AG04450 (cell line): ENCODE data around the gene COG4. TPM values are rescaled to one million over a fixed set of nuclear protein-coding genes. Genes with fewer than 3 reads are reported as not detected.

Source experiments
- CTCF ChIA-PET: fragments of 300-600, 350-600 bp; formaldehyde crosslinking; extraction: SDS; loops from one replicate; lab custom pipeline; 2022; ENCODE audit warnings: antibody characterized with exemption, inconsistent platforms; lab: Charles Lee
- POLR2A ChIA-PET: fragments of 350-600 bp; formaldehyde crosslinking; extraction: SDS; loops from one replicate; lab custom pipeline; 2021; ENCODE audit warnings: antibody characterized with exemption, inconsistent platforms; lab: Yijun Ruan, JAX
- DNase-seq: peaks from one replicate; pipeline ENCODE4 v3.0.0-alpha.2; 2011; ENCODE audit warnings: low read depth, low spot score
- H3K27ac ChIP-seq: one replicate; pipeline ENCODE4 v1.5.1; 2012; ENCODE audit warnings: low read depth, low read length, control low read depth
- H3K27me3 ChIP-seq: one replicate; pipeline ENCODE4 v1.6.0; 2012; ENCODE audit warnings: low read length; ENCODE audit not compliant: control insufficient read depth, insufficient read depth
- H3K4me3 ChIP-seq: 2 replicates; pipeline ENCODE4 v1.5.1; 2011; ENCODE audit warnings: mild to moderate bottlenecking, low read depth, low read length, control low read depth
- H3K9me3 ChIP-seq: 2 replicates; pipeline ENCODE4 v1.5.1; 2012; ENCODE audit warnings: low read length; ENCODE audit not compliant: control insufficient read depth, insufficient read depth
- polyA plus RNA-seq: library from polyadenylated mRNA; depleted of rRNA; stranded (reverse); fragments of >200 nt; gene quantifications from 2 replicates; pipeline ENCODE4 v1.2.3, GENCODE V29; 2011
- TF ChIP-seq, protein P1 (sequence below): IDR thresholded peaks from 2 replicates; pipeline ENCODE4 v1.5.1; 2011; ENCODE audit warnings: low read depth, low read length, control low read depth, inconsistent platforms

COG4 gene
- polyA plus RNA-seq, 1 experiment: 51.8 TPM

DNA sequence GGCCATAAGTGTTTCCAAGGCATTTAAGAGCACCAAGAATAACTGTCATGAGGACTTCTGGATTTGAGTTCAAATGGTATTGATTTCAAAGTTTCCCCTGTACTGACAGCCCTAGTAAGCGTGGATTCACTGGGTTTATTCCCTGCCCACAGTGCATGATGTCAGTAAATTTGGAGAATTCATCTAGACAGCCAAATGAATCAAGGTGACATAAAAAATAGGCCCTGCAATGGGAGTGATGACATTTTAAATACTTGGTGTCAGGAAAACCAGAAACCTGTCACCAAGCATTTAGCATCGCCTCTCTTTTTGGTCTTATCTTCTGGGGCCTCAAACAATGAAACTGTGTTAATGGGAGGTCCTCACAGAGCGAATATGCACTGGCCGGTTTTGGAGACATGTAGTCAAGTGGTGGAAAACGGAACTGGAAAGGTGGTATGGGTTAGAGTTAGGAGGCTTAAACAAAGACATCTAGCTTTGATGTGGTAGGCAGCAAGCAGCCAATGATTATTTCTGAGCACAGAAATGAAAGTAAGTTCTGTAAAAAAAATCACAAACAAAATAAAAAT lies 29.1 kb downstream of the COG4 start:
- no peak overlapping the region for H3K4me3 ChIP-seq
- DNase-seq: no peak
- CTCF ChIA-PET: no interaction called here
- no peaks in the 10 kb centered on the region for H3K27me3 ChIP-seq
- no peaks in the 10 kb centered on the region for H3K9me3 ChIP-seq
- POLR2A ChIA-PET: no interaction called here
- no peak overlapping the region for H3K27ac ChIP-seq
- TF ChIP-seq, protein P1, sequence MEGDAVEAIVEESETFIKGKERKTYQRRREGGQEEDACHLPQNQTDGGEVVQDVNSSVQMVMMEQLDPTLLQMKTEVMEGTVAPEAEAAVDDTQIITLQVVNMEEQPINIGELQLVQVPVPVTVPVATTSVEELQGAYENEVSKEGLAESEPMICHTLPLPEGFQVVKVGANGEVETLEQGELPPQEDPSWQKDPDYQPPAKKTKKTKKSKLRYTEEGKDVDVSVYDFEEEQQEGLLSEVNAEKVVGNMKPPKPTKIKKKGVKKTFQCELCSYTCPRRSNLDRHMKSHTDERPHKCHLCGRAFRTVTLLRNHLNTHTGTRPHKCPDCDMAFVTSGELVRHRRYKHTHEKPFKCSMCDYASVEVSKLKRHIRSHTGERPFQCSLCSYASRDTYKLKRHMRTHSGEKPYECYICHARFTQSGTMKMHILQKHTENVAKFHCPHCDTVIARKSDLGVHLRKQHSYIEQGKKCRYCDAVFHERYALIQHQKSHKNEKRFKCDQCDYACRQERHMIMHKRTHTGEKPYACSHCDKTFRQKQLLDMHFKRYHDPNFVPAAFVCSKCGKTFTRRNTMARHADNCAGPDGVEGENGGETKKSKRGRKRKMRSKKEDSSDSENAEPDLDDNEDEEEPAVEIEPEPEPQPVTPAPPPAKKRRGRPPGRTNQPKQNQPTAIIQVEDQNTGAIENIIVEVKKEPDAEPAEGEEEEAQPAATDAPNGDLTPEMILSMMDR: no peak

DNA sequence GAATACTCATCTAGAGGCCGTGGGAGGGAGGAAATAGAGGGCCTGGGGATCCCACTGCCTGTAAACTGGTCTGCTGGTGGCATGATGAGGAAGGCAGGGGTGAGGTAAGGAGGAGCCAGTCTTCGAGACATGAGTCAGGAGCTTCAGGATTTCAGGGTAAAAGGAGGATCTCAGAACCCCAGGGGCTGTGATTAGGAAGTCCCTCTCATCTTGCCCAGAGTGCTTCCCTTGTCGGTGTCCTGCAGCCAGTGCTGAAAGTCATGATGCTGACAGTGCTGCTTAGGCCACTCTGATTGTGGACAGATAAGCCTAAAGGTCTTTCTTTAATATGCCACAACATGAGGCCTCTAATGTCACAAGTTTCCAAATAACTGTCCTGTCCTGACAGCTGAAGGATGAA lies 29.6 kb downstream of the COG4 start:
- TF ChIP-seq, protein P1: no peak
- H3K4me3 ChIP-seq: no peak overlapping the region
- H3K27ac ChIP-seq: peak overlapping the region; percentile 21
- CTCF ChIA-PET: no interaction called here
- DNase-seq: no peak
- H3K9me3 ChIP-seq: no peaks in the 10 kb centered on the region
- H3K27me3 ChIP-seq: no peaks in the 10 kb centered on the region
- POLR2A ChIA-PET: no interaction called here

DNA sequence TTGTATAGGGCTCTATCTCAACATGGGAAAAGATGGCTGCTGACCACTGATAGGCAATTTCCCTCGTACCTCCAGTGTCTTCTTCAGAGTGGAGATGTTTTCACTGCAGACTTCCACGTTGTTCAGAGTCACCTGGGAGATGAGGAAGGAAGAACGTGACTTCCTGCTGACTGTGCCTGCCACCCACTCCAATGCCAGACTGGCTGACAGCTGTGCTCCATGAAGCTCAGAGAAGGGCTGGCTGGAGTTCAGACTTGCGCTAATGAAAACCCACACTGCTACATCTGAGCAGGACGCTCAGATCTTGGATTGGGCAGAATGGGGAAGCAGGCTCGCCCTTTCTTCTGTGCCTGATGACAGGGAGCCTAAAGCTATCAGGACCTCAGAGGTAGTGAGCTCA lies 33.1 kb downstream of the COG4 start:
- H3K4me3 ChIP-seq: no peak overlapping the region
- DNase-seq: no peak
- TF ChIP-seq, protein P1: no peak
- CTCF ChIA-PET: interaction anchor here (1.3 kb wide), 1 partner anchor 122 kb away, joined by 4 read pairs; no protein-coding TSS in a partner anchor
- H3K27me3 ChIP-seq: no peaks in the 10 kb centered on the region
- H3K27ac ChIP-seq: no peak overlapping the region
- no peaks in the 10 kb centered on the region for H3K9me3 ChIP-seq
- POLR2A ChIA-PET: no interaction called here

DNA sequence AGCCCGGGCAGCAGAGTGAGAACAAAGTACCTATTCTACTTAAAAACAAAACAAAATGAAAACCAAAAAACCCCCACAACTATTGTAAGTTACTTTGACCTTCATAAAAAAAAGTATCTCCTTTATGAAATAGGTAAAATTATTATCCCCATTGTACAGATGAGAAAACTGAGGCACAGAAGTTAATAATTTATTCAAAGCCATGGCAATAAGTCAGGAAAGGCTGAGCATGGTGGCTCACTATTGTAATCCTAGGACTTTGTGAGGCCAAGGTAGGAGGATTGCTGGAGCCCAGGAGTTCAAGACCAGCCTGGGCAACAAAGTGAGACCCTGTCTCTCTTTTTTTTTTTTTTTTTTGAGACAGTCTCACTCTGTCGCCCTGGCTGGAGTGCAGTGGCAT lies 38.5 kb downstream of the COG4 start:
- ChIA-PET CTCF (no interaction called here), POLR2A (interaction anchor here (0.7 kb wide), 1 partner anchor 194 kb away, joined by 6 read pairs; no protein-coding TSS in a partner anchor)
- Histone ChIP-seq H3K4me3 (no peak overlapping the region), H3K27me3 (no peaks in the 10 kb centered on the region), H3K9me3 (no peaks in the 10 kb centered on the region), H3K27ac (no peak overlapping the region)
- no peak for DNase-seq
- TF ChIP-seq, protein P1: no peak

GRCh38 chr16:70483426-70483825 lies 39.9 kb downstream of the COG4 start:
- ChIA-PET CTCF (no interaction called here), POLR2A (no interaction called here)
- DNase-seq: no peak
- TF ChIP-seq, protein P1: no peak
- no peak overlapping the region for H3K4me3 ChIP-seq
- no peaks in the 10 kb centered on the region for H3K9me3 ChIP-seq
- no peak overlapping the region for H3K27ac ChIP-seq
- H3K27me3 ChIP-seq: no peaks in the 10 kb centered on the region
